Measurements from ENCODE around the gene OGFOD3.

GRCh38 chr17:82388223-82388921 lies 30.0 kb downstream of the OGFOD3 start:
- TF ChIP-seq, protein P1, sequence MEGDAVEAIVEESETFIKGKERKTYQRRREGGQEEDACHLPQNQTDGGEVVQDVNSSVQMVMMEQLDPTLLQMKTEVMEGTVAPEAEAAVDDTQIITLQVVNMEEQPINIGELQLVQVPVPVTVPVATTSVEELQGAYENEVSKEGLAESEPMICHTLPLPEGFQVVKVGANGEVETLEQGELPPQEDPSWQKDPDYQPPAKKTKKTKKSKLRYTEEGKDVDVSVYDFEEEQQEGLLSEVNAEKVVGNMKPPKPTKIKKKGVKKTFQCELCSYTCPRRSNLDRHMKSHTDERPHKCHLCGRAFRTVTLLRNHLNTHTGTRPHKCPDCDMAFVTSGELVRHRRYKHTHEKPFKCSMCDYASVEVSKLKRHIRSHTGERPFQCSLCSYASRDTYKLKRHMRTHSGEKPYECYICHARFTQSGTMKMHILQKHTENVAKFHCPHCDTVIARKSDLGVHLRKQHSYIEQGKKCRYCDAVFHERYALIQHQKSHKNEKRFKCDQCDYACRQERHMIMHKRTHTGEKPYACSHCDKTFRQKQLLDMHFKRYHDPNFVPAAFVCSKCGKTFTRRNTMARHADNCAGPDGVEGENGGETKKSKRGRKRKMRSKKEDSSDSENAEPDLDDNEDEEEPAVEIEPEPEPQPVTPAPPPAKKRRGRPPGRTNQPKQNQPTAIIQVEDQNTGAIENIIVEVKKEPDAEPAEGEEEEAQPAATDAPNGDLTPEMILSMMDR (IDR thresholded peaks at IDR 0.05; ENCODE audit: insufficient read depth, low read length, poor library complexity, severe bottlenecking): no peak
- TF ChIP-seq EZH2phosphoT487 (conservative IDR thresholded peaks at IDR 0.05; ENCODE audit: low read length): no peak

Measured in SU-DHL-6 (cell line).